Activated T-cell treated with anti-CD3 and anti-CD28 coated beads for 24 hours (primary cell): ENCODE data around the gene LRRC61.
"Not testable (repeated sequence)": the region's sequence is repeated elsewhere in the genome, so short reads cannot be mapped to it uniquely, and the experiment has no call there.

Experiments used
- DNase-seq: peaks from one replicate; pipeline ENCODE4 v3.0.0-alpha.2; 2020; ENCODE audit warnings: low read depth

Gene LRRC61

DNA sequence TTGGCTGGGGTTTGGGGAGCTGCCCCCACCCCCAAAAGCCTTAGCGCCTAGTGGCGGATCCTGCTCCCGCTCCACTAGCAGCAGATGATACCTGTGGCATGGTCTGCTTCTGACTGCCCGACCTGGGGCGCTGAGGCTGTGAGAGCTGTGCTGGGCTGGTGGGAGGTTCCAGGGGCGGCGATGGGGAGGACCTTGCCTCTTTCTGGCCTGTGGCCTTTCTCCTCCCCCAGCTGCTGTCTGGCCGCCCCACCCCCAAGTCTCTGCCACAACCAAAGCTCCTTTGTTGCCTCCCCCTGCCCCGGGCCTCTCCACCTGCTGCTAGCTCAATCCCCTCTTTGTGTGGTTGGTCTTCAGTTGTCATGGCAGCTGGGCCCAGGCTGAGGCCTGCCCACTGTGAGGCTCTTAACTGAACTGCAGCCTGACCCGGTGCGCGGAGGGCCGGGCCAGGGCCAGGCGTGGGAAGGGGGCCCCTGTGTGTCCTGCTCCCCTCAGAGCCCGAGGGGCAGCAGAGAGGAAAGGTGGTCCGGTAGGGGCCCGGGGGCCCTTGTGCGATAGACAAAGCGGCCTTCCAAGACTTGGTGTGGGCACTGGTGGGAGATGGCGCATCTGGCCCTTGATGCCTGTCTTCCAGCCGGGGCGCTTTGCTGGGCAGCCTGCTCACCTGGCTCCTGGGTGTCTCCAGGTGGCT, 60.7 kb downstream of the LRRC61 start:
- DNase-seq, result no peak

- DNase-seq, result no peak
These were observed 61.5 kb downstream of the LRRC61 start for GRCh38 chr7:150384406-150385301.

DNA sequence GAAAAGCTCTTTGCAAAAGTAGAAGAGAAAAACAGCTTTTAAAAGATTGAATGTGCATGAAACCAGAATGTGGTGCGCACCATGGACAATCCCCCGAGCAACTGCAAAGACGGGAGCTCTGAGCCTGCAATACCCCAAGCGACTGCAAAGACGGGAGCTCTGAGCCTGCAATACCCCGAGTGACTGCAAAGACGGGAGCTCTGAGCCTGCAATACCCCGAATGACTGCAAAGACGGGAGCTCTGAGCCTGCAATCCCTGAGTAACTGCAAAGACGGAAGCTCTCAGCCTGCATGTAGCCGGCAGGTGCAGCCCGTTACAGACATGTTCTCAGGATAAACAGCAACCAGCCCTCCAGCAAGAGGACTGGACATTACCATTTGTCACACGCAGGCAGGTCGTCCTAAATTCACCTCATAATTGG, 62.2 kb downstream of the LRRC61 start:
- DNase-seq, result no peak

DNA sequence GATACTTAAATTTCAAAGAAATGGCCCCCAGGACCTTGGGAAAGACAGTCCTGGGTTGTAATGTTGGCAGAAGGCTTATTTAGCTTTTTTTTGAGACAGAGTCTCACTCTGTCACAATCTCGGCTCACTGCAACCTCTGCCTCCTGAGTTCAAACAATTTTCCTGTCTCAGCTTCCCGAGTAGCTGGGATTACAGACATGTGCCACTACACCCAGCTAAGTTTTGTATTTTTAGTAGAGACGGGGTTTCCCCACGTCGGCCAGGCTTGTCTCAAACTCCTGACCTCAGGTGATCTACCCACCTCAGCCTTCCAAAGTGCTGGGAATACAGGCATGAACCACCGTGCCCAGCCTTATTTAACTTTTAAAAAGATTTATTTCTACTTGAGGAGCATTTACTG, 62.7 kb downstream of the LRRC61 start:
- DNase-seq, result not testable (repeated sequence)
